Central memory CD4-positive, alpha-beta T cell (primary cell): Measurements from ENCODE around the gene CCDC27.

Experiments
- DNase-seq: peaks from one replicate; pipeline ENCODE4 v3.0.0; 2022
- total RNA-seq, 3 experiments: gene quantifications; one replicate each; lab custom pipeline; 2026; lab: John Stamatoyannopoulos, UW

The CCDC27 gene
- 0 reads per million in 3 experiments for total RNA-seq

DNA sequence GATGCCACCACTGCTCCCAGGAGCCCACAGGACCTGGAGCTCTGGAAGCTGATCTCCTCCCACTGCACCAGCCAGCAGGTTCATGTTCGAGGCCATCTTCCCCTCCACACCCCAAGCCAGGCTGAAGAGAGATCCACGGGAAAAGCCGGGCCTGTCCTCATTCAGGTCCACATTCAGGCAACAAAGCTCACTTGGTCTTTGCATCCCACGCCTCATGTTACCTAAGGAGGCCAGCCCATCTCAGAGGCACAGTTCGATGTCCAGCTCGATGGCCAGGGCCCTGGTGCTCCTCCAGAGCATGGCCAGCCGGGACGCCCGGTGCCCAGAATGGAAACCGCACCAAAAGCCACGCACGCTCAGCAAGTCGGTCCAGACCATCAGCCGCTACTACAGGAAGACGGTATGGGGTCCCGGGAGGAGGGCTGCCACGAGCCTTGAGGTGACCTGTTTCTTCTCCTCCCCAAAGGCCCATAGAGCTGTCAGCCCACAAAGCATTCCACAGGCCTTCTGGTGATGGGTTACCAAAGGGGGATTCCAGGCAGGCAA, at the start of gene CCDC27:
Gene CCDC27 (plus strand): TSS at position 51 of the 546 bp plus-strand sequence. CDS start 32 bp downstream, at position 83.
- DNase-seq = no peak

DNA sequence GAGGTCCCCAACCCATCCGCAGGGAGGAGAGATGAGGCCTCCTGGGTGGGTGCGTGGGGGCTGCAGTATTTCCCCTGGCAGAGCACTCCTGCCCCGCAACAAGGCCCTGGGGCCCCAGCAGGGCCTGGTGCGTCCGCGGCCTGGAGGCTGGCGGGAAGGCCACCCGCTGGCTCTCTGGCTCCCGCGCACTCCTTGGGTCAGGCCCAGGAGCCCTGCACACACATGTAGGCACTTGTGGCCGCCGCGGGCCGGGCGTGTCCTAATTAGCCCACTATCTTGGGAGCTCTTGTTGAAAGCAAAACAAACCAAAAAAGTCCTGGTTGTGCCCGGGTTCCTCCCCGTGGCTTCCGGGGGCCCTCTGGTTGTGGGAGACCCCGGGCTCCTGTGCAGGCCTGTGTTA, 49.7 kb upstream of the CCDC27 start:
- no peak for DNase-seq

DNA sequence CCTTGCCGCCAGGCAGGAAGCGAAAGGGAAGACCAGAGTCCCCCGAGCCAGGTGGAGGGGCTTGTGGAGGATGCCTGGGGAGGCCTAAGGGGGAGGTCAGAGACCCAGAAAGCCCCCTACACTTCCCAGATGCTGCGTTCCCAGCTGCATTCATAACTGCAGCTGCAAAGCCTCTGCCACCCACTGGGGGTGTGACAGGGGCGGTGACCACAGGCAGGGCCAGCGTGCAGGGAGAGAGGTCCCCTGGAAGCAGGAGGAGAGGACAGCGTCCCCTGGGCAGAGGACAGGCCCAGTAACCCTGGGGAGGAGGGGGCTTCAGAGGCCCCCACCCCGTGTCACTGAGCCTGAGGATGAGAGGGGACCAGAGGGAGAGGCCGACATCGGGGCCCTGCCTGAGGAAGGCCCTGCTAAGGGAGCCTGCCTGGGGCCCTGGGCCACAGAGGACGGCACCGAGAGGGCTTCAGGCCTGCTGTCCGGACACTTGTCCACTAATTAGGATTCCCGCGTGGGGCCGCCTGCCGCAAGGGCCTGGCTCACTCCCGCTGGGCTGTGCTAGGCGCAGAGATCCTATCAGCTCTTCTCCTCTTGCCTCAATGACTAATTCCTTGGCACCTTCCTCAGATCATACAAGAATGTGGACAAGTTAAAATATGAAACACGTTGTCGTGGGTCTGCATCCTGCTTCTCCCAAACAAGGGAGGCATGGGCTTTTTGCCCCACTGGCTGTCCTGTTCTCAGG, 49.1 kb upstream of the CCDC27 start:
- DNase-seq = no peak

DNA sequence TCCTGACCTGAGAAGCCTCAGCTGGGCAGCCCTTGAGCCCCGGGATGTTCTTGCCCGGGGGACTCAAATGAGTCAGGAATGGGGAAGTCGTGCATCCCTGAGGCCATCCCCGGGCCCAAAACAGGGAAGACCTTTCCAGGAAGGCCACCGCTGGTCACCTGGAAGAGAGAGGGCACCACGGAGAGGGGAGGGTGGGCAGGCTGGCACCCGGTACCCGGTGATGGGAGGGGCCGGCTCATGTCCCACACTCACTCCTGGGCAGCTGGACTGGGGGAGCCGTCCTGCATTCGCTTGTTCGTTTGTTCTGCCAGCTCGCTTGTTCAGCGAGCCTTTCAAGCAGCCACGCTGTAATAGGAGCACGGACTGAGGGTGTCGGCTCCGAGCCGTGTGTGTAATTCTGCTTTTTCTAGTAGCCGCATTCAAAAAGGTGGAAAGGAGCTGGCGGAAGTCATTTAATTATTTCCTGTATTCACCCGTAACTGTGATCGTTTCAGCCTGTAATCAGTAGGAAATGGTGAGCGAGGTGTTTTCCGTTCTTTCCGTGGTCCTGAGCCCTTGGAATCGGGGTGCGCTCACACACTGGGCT, 48.4 kb upstream of the CCDC27 start:
- no peak for DNase-seq

DNA sequence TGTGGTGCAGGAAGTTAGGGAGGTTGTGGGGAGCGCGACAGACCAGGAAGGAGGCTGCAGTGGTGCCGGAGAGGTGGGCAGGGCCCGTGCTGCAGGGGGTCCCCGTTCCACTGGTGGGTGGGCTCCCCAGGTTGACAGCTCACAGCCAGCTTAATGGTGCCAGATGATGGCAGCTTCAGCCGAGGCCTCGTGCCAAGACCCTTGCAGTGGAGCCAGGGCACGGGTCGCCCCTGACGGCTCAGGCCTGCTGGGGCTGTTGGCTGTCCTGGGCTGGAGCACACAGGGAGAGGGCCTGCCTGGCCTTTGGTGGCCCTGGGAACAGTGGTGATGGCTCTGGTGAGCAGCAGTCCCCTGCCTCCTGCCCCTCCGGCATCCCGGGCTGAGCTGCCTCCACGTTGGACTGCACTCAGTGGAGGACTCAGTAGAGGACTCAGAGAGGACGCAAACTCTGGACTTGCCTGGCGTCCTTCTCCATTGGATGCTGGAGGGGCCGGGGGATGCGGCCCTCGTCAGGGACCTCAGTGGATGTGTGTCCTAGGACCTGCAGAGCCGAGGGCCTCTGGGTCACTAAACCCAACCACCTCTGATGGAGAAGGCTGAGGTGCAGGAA, 46.8 kb upstream of the CCDC27 start:
- DNase-seq = no peak

DNA sequence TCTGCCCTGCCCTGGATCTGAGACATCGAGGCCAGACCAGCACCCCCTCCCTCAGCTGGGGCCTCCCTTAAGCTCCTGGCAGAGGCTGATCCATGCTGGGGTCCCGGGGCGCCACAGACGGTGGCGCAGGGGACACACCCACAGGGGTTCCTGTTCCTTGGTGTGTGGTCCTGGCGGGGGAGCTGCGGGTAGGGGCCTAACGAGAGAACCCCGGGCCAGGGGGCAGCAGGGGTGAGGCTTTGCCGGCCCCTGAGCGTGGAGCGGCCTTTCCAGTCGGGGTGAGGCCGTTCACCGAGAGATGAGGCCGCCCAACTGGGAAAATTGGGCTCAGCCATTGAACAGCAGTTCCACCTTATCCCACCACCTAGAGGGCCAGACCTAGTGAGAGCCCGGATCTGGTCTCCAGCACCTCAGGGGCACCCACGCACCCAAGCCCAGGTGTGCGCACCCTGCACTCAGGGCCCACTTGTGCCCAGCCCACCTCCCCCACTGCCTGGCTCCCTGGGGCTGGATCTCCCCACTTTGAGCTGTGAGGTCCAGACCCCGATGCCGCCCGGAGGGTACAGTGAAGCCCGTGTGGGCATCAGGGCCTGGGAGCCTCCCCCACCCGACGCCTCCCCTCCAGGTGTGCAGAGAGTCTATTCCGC, 45.5 kb upstream of the CCDC27 start:
- DNase-seq = no peak

DNA sequence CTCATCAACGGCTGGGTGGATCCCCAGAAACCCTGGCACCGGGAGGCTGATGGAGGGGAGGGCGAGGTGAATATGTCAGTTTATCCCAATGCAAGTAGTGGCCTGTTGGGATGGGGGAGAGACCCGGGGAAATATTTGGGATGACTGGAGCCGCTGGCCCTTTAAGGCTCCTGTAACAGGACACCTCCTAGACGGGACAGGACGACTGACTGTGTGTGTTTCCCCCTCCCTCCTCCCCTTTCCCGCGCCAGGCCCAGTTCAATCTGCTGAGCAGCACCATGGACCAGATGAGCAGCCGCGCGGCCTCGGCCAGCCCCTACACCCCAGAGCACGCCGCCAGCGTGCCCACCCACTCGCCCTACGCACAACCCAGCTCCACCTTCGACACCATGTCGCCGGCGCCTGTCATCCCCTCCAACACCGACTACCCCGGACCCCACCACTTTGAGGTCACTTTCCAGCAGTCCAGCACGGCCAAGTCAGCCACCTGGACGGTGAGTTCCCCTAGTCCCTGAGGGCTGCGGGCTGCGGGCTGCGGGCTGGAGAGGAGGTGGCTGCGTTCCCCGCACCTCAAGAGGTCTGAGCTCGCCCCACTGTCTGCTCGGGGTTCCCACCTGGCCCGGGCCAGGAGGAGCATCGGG, 44.8 kb upstream of the CCDC27 start:
- no peak for DNase-seq

DNA sequence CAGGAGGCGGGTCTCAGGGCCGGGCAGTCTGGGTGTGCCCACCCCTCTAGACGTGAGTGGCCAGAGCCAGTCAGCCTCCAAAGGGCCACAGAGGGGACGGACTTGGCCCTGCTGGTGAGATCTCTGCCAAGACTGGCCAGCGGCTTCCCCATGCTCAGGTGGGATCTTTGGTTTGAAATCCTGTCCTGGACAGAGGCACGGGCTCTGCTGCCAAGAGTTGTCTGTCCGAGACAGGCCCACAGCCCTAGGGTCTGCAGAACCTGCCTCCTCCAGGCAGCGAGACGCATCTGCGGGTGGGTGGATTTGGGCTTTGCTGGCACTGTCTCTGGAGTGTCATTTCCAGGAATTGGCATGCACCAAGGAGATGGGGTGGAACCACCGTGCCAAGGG, 44.3 kb upstream of the CCDC27 start:
- DNase-seq = no peak

DNA sequence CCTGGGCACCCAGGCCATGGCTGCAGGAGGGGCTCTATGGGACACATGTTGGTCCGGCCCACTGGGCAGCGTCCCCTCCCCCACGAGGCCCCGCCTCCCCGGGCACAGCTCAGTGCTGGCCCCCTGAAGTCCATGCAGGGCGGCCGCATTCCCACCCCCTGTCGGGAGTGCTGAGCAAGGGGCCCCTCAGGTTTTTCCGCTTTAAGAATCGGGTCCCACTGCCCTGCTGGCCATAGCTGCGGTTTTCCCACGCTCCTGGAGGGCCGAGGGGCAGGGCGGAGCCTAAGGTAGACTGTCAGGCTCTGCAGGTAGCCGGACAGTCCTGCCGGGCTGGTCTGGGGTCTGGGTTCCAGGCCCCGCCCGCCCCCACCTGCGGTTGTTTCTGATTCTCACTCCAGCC, 43.5 kb upstream of the CCDC27 start:
- no peak for DNase-seq

DNA sequence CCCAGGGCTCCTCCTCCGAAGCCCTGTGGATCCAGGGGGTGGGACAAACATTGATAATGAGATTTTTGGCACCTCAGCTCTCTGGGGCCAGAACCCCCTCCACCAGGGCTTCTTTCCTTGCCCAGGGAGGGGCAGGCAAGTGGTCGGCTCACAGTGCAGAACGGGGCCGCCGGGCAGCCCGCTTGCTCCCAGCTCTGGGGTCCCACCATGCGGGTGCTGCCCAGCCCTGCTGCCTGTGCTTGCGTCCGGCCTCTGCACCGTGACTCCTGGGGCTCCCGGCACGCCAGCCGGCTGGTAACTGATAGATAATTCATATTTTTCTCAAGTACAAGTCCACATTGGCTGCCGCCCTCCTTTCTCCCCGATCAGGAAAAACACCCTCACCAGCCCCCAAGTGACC, 42.0 kb upstream of the CCDC27 start:
- DNase-seq = no peak

DNA sequence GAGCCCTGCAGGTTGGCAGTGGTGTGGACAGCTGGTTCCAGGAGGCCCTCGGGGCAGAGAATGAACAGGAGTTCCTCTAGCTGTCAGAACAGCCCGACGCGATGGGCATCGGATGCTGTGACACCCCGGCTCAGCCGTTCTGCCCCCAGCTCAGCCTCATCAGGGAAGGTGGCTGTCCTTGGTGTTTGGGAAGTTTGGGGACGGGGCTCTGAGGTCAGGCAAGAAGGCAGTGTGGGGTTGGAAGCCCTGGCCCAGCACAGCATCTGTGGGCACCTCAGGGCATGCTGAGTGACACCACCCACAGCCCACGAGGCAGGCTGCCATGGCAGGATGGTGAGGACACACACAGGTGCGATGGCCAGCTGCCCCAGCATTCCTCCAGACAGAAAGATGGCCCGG, 40.9 kb upstream of the CCDC27 start:
- DNase-seq = no peak

DNA sequence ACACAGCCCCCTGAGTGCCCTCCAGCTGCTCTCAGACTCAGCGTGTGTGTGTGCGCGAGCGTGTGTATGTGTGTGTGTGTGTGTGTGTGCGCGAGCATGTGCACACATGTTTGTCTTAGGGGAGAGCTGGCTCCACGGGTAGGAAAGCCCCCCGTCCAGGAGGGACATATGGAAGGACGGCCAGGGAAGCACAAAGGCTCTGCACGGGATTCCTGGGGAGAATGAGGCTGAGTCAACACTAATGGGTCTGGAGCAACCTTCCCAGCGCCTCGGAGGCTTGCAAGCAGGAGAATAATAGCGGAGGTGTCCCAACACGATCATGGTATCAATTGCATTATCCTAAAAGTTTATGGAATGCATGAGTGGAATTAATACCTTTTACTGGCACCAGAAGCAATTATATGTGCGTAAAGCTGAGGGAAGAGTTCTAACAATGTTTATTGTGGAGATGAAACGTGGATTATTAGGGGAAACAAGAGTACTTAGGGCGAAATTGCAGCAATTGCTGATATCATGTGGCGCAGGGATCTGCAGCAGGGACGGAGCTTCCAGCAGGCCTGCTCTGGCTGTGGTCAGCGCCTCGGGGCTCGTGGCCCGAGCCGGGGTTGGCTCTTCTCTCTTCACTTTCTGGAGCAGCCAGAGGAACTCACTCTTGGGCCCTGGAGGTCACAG, 40.3 kb upstream of the CCDC27 start:
- no peak for DNase-seq

DNA sequence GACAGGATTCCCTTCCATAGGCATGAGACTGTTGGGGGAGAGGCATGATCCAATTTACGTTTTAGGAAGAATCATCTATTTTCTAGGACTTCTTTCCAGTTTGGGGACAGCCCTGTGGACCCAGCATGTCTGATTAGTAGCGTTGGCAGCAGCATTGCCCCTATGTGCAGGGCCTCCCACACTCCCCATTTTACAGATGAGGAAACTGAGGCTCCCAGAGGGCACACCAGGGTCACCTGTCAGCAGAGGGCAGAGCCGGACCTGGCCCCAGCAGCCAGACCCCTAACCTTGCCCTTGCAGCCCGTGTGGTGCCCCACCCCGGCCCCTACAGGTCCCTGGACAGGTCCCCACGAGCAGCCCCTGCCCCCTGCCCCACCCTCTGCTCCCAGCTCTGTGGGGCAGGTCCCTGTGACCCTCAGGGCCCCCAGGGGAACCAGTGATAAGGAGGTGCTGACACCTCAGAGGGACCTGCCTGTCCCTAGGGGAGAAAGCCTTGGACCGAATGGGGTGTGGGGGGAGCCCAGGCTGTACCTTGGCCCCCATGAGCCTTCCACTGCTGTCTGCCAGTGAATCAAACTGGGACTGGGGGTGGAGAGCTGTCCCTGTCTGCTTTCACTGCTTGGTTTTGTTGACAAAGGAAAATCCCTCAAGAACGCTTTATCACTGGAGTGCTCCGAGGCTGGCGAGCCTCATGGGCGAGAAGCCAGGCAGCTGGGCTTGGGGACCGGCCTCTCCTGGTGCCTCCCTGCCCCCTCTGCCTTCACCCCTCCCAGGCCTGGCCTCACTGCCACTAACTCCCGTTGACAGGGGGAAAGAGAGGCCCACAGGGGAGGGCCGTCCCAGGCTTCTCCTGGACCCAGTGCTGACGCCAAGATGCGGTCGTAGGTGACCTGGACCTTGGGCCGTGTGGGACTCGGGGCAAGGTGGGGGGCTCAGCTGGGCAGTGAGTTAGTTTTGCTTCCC, 39.4 kb upstream of the CCDC27 start:
- no peak for DNase-seq

DNA sequence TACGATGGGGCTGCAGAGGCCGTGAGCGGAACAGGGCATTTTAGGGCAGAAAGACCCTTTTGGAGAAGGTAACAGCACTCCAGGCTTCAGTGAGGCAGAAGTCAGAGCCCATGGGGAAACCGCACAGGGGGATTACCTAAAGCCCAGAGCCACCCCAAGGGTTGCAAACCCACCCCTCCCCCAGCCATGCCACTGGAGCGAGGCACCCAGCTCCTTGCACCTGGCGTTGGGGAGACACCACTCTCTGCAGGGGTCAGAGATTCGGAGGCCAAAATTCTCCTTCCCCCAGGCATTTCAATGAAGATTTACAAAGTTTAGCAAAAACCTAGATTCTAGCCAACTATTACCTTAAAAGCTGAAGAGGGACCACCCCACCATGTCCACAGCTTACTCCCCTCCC, 38.4 kb upstream of the CCDC27 start:
- DNase-seq = no peak

DNA sequence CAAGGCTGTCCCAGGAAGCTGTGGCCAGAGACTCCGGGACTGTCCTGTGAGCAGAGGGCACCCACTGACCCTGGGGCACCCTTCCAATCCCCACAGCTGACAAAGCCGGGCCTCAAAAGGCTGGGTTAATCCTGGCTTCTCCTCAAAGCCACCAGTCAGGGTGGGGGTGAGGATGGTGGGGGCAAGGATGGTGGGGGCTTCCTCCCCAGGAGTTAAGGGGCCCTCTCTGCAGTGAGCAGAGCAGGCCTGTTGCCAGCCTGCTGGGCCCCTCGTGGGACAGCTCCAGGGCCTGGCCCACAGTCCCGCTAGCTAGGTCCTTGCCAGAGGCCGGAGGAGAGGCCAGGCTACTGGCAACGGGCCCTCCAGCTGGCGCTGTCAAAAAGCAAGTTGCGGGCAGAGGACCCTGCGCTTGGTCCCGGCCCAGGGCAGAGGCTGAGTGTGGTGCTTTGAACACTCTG, 37.9 kb upstream of the CCDC27 start:
- no peak for DNase-seq

DNA sequence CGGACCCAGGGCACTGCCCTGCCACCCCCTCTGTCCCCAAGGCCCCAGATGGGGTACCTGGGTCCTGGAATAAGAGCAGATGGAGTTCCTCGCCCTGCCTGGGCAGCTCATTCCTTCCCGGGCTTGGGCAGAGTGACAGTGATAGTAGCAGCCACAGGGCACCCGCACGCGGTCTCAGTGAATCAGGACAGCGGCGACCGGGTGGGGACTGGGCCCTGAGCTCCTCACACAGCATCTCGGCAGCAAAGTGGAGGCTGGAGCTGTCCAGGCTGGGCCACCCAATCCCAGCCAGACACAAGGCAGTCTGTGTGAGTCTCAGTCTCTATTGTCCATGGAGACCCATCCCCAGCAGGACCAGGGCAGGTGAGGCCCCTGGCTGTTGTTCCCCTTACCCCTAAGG, 37.4 kb upstream of the CCDC27 start:
- no peak for DNase-seq

DNA sequence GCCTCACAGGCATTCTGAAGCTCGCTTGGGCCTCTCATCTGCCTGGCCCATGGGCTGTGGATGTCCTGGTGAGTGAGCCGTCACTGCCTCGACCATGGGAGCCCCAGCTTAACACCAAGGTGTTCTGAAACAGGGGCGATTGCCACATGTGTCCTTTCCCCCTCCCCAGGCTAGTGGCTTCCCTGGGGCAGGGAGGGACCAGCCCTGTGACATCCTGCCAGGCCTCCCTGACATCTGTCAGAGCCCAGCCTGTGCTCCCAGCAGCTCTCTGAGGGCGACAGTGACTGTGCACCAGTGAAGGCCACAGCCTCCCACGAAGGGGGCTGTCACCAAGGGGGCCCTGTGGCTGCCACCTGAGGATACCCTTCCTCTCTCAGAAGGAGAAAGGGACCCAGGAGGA, 35.9 kb upstream of the CCDC27 start:
- DNase-seq = no peak

DNA sequence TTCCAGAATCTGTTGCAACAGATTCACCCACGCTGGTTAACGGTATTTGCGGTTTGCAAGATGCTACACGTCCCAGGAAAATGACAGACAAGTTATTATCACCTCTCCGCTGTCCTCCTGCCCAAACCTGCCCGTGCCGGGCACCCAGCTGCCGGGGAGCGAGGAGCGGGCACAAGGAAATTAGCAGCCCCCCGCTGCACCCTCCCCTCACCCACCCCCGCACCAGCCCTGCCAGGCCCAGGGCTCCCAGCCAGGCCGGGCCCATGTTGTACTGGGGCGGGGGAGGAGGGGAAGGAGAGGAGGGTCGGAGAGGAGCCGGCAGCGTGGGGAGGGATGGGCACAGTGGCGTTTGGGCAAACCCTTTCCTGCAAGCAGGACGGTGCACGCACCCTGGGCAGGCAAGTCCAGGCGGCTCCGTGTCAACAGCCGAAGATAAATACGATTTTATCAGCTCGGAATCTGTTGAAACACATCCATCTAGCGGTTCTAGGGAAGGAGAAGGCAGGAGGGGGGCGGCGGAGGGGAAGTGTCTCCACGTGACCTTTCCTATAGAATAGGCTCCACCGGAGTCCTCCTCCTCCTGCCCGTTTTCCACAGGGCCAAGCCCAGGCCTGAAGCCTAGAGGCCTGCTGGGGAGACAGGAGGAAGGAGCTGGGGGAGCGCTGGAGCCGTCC, 35.1 kb upstream of the CCDC27 start:
- DNase-seq = no peak

DNA sequence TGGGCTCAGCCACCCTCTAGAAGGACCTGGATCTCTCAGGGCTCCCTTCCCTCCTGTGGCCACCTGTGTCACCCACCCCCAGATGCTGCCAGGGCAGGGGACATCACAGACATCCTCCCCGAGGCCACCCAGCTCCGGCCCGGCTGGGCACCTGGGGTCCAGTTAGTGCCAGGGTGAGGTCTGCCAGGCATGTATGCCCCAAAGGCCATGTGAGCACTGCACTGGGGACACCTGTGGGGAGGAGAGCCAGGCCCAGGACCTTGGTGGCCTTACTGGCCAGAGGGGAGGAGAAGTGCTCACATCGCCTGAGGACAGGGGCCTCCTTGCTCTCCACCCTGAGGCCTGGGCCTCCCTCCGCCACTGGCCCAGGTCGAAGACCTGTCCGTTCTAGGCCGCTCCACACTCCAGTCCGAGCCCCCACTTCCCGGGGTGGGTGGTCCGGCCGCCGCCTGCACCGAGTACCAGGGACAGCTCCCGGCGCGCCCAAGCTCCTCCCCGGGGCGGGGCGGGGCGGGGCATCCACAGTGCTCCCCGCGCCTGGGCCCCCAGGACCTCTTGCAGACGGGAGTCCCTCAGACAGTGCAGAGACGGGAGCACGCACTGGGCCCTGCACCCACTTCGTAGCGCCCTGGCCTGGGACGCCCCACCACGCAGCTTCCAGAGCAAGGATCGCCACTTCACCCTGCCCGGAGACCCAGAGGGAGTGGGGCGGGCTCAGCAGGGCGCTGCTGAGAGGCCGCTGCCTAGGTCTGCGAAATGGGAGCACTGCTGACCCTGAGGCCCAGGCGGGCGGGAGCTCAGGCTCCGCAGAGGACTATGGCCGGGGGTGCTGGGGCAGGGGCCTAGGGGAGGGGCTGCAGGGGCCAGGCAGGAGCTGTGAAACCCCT, 34.3 kb upstream of the CCDC27 start:
- DNase-seq = no peak
